HG03354 (cell line): Measurements from ENCODE around the gene CLIC5.

Source experiments
- ATAC-seq: cut with Tn5 transposase; IDR thresholded peaks from one replicate; pipeline ENCODE4 v1.9.1; 2021; ENCODE audit warnings: mild to moderate bottlenecking; ENCODE audit not compliant: unreplicated experiment, poor library complexity, severe bottlenecking

CLIC5 gene

GRCh38 chr6:46039646-46040045 lies 24.0 kb upstream of the CLIC5 start:
- ATAC-seq = no peak

- no peak for ATAC-seq
These were observed 21.3 kb upstream of the CLIC5 start for GRCh38 chr6:46036911-46037310.

- no peak for ATAC-seq
These were observed 19.6 kb upstream of the CLIC5 start for GRCh38 chr6:46035242-46035641.

- ATAC-seq = no peak
These were observed 16.7 kb upstream of the CLIC5 start for GRCh38 chr6:46032110-46032998.

GRCh38 chr6:46029602-46030001 lies 13.9 kb upstream of the CLIC5 start:
- ATAC-seq = no peak

GRCh38 chr6:46026307-46026706 lies 10.6 kb upstream of the CLIC5 start:
- ATAC-seq = no peak

GRCh38 chr6:46025573-46025972 lies 9.9 kb upstream of the CLIC5 start:
- ATAC-seq = no peak

- no peak for ATAC-seq
These were observed 8.6 kb upstream of the CLIC5 start for GRCh38 chr6:46024124-46024769.

GRCh38 chr6:46023216-46023915 lies 7.7 kb upstream of the CLIC5 start:
- no peak for ATAC-seq

GRCh38 chr6:46022106-46022948 lies 6.7 kb upstream of the CLIC5 start:
- ATAC-seq = no peak

- ATAC-seq = no peak
These were observed 2.1 kb upstream of the CLIC5 start for GRCh38 chr6:46017726-46018125.

- no peak for ATAC-seq
These were observed 476 bp upstream of the CLIC5 start for GRCh38 chr6:46016063-46016608.

GRCh38 chr6:46014511-46015118 lies 1.0 kb downstream of the CLIC5 start:
- ATAC-seq = no peak

- no peak for ATAC-seq
These were observed 1.6 kb downstream of the CLIC5 start for GRCh38 chr6:46014046-46014445.

GRCh38 chr6:46013639-46014038 lies 2.0 kb downstream of the CLIC5 start:
- no peak for ATAC-seq

- ATAC-seq = no peak
These were observed 2.8 kb downstream of the CLIC5 start for GRCh38 chr6:46012834-46013233.

- ATAC-seq = peak; percentile 96
These were observed 4.2 kb downstream of the CLIC5 start for GRCh38 chr6:46011188-46012085.

- no peak for ATAC-seq
These were observed 4.9 kb downstream of the CLIC5 start for GRCh38 chr6:46010771-46011170.
